NCI-H226 (cell line): ENCODE results near the gene AP3D1.

Source experiments
- DNase-seq: peaks from one replicate; pipeline ENCODE4 v3.0.0-alpha.2; 2015

AP3D1 gene

DNA sequence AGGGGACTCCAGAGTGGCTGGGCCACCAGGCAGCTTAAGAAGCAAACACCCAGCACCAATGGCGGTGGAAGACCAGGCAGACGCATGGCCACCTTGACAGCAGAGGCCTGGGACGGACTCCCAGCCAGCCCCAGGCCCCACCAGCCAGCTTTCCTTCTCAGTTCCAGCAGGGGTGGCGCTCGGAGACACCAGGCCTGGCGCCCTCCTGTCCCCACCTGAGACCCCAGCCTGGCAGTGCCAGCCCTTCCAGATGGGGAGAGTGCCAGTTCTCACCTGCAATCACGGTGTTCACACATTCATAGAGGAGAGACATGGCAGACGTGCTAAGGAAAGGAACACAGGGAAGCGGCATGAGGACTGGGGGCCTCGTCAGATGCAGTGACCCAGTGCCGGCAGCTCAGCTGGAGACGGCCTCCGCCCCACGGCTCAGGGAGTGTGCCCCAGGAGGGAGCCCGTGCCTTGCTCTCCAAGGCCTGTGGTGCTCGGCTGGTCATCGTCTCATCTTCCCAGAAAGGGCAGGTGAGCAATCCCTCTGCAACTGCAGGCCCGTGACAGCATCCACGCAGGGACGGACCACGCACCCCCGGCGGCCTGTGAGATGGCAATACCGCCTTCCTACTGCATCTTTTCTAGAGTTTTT is 24.4 kb downstream of the AP3D1 start:
- no peak for DNase-seq

DNA sequence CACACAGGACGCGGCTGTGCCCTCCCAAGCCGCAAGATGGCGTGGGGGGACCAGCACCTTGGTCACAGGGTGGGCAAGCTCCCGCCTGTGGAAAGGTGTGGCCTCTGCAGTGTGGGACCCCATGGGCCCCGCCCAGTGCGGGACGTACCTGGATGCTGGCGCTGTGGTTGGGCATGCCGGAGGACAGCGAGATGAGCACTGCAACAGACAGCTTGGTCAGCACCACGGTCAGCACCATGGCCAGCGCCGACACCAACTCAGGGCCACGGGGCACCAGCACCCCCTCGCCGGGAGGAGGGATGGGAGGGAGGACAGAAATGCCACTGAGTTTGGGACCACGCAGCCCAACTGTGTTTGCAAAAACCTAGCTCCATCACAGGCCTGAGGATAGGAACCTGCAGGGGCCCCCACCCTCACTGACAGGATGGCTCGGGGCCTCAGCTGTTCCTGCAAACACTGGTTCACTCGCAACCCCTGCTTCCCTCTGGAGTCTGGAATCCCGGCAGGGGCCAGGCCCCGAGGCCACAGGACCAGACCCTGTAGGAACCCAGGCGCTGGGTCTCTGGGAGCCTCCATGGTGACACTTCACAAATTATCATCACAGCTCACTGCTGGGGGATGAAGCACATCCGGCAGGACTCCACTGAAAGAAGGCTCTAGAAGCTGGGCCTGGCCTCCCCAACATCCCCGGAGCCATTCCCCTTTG is 27.5 kb downstream of the AP3D1 start:
- no peak for DNase-seq

DNA sequence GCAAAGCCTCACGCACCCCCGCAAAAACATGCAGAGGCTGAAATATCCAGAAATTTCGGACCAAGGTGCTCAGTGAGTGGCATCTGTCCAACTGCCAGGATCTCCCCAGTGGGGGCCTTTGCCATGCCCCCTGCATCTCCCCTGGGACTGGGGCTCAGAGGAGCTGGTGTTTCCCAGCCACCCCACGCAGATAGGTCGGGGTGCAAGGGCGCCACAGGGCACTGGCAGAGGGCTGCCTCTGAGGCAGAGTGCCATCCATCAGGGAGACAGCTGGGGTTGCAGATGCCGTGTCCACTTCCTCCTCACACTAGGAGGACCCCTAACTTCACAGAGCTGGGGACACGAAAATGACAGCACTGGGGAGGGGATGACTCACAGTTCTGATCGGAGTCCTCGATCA is 28.4 kb downstream of the AP3D1 start:
- no peak for DNase-seq

DNA sequence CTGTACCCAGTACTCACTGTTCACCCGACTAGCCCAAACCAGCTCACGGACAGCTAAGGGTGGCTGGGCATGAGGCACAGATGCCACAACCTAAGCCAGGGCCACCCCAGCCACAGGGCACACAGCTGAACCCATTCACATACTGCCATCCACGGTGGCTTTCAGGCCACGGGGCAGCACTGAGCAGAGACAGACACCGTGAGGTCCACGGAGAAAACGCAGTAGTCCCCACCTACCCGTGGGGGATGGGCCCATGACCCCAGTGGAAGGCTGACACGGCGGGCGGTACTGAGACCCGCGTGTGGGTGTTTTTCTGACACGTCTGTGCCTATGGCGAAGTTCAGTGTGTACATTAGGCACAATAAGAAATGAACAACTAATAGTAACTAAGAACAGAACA is 29.1 kb downstream of the AP3D1 start:
- no peak for DNase-seq

DNA sequence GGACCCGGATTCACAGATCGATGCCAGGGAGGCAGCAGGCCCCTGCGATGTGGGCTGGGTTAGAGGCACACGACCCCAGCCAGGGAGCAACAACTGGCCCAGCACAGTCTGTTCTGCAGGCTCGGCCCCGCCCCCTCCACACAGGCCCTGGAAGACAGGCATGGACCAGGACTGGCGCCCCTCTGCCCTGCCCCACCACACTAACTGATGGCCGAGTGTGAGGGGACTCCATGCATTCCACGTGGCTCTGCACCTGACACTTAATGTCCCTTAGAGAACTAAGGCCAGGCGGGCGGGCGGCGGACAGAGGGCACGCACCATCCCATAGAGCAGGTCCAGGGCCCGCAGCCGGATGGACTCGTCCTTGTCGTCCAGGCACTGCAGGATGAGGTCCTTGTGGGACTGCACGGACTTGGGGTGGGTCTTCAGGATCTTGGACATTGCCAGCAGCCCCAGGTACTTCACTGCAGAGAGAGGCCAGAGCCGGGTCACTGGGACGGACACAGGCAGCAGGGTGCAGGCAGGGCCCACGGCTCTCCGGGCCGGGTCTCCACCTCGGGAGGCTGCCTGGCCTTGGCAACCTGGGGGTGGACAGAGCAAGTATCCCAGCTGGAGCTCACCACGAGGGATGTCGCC is 29.8 kb downstream of the AP3D1 start:
- no peak for DNase-seq

DNA sequence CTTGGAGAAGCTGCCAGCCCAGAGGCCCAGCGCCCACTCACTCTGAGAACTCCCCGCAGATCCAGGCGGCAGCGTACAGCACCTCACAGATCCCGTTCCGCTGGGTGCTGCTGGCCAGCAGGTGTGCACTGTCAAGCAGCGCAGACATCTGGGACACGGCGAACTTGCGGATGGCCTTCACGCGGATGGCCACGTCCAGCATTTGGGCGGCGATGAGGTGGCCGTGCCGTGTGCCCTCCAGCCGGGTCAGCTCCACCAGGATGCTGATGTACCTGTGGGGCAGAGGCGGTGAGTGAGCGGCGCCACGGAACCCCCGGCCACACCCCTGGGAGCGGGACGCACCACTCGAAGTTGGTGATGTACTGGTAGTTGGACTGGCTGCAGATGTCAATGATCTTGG is 30.5 kb downstream of the AP3D1 start:
- no peak for DNase-seq

DNA sequence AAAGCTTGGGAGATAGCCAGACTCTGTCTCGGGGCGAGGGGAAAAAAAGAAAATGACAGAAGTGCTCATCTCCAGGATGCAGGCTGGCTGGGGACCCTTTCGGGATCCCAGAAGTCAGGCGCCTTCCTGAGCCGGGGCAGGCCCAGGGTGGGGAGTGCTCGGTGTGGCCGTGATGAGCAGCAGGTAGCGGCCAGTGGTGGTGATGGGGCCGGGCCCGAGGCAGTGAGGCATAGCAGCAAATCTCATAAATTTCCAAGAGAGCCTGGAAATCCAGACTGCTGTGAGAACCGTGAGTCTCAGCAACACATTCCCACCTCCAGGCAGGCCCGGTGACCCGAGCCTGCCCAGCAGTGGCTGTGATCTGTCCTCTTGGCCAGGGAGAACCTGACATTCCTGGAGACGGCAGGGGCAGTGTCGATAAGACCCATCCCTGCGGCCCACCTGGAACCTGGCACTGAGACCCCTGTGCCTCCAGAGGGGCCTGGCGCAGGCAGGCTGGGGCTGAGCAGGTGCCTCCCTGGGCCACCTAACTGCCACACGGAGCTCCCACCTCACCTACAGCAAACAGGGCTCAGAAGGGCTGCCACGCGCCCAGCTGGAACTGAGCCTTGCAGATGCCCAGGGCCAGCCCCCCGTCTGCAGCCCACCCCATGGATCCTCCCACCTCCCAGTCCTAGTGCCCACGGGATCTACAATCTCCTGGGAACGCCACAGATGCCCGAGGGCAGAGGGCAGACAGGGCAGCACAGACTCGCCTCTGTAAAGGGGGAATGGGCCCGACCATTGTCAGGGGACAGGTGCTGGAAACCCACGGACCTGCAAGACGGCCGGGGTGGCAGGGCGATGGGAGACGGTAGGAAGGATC is 31.2 kb downstream of the AP3D1 start:
- DNase-seq, result no peak

DNA sequence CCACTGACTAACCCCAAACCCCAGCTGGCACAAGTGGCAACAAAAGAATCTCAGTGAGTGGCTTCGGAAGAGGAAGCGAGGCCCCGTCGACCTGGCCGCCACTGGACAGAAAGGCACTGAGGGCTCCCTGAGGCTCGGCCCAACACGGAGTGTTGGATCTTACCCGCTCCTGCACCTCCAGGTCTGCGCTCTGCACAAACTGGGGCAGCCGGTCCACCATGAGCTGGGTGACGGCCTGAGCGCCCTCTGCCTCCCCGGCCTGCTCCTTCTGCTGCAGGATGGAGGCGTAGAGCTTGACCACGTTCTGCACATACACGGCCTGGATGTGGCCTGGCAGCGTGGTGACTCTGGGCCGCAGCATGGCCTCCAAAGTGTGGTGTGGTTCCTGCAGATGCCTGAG is 32.9 kb downstream of the AP3D1 start:
- no peak for DNase-seq

DNA sequence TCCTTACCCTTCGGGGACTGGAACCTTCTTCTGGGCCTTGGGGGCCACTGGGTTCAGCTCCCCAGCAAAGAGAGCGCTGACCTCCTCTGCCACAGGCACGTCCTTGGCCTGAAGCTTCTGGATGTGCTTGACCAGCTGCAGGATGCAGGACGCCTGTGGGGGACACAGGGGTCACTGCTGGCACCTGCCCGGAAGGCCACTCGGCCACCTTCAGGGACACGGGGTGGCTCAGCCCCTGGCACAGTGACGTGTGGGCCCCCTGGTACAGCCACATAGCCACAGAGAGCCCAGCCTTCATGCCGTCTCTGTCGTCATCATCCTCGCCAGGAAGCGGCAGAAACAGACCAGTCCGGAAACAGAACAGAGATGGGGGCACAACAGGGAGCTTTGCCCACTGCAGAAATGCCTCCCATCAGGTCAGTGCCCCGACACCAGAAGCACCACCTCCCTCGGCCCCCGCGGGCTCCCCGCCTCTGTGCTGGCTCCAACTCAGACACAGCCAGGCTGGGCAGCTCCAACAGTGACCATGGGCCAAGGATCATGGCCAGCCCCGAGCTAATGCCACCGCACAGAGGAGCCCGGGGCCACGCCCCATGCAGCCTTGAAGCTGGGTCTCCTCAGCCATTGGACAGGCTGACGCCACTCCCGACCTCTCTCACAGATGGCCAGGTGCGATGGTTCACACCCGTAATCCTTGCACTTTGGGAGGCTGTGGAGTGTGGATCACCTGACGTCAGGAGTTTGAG is 34.0 kb downstream of the AP3D1 start:
- DNase-seq, result no peak

DNA sequence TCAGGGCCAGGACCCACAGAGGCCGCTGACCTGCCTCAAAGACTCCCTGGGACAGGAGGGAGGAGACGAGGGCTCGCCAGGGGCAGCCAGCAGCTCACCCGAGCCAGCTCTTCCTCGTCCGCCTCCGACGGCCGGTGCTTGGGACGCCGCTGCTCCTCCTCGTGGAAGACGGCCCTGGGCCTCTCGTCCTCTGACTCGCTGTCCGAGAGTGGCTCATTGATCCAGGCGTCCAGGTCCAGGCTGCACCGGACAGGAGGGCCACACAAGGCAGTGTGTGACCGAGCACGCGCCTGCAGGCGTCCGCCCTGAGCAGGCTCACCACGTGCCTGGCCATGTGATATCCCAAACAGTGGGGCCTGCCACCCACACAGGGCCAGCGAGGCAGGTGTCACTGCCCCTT is 34.9 kb downstream of the AP3D1 start:
- no peak for DNase-seq

DNA sequence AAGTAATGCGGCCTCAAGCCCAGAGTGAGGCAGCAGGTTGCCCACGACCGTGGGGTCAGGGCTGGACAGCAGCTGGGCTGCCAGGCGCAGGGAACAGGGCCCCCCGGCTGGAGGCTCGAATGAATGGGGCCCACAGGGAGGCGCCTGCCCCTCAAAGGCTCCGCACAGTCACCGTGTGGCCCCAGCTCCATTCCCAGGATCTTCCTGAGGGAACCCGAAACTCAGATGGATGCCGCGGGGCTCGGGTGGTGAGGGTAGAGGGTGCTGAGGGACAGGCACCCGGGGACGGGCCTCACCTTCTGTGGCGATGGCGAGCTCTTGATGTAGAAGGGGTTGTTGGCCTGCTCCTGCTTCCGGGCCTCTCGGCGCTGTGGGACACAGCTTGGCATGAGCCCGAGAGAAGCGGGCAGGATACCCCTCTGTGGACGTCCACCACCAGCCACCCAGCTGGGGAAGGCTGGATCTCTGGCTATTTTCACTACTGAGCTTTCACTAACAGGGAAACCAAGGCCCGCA is 35.4 kb downstream of the AP3D1 start:
- no peak for DNase-seq

DNA sequence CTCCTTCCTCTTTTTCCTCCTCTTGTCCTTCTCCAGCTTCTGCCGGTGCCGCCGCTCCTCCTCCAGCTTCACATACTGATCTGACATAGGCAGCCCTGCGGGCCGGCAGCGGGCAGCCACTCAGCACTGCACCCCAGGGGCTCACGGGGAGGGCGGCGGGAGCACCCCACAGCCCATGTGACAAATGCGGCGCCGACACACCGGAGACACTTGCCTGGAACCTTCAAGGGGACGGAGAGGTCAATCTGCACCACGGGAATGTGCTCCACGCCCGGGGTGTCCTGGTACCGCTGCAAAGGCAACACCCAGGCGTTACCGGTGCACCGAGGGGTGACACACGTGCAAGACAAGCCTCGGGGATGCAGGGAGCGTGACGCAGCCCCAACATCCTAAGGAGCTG is 36.0 kb downstream of the AP3D1 start:
- no peak for DNase-seq

DNA sequence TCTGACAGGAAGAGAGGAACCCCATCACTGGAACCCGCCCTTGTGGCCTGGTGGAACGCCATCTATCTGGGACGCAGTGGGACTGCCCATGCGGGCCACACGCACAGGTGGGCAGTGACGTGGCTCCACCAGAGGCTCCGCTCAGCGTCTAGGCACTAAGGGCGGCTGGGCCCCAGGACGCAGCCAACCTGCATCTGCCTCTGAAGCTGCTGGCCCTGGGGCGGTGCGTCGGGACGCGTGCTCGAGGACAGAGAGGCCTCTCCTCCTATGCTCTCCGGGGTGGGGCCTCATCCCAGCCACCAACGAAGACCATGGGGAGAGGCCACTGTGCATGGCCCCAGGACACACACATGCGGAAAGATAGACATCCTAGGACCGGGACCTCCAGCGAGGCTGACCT is 36.5 kb downstream of the AP3D1 start:
- no peak for DNase-seq

DNA sequence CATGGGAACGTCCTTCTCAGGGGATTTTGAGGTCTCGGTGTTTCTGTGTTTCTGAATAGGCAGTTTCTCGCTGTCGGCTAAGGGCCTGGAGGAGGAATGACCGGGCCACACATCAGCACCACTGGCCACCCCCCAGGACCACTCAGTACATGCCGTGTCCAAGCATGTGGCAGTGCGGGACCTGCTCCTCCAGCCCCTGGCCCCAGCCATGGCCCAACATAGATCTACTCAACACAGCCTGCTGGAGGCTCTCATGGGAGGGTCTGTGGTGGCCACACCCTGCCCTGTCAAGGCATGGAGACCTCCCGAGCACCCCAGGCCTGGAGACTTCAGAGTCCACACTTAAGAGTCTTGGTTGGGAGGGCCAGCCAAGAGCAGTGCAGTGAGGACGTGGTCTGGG is 37.1 kb downstream of the AP3D1 start:
- DNase-seq, result no peak

DNA sequence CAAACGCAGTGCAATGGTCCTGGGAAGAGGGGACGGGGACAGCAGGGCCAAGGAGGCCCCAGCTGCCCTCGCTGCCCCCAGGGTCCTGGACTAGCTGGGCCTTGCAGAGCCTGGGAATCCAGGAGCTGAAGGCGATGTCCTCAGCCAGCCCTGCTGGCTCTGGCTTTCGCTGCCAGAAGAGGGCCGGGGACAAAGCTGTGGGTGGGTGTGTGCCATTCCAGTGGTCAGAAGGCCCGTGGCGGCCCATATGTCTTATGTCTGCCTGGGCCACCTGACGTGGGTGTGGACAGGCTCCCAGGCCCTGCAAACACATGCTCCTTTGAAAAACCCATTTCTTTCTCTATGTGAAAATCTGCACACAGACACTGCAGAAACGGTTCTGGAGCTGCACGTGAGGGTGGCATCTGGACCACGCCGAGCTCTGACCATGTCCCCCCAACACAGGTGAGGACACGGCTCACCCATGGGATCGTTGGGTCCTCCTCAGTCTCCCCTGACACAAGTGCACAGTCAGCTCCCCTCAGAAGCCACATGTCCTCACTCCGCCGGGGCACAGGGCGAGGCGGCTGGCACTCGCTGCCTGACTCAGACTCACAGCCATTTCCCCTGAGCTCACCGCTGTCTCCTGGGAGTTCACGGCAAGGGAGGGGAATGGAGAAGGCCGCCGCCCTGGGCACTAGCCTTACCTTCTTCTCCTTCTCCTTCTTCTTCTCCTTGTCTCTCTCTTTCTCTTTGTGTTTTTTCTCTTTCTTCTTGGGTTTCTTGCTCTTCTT is 37.7 kb downstream of the AP3D1 start:
- DNase-seq, result no peak

DNA sequence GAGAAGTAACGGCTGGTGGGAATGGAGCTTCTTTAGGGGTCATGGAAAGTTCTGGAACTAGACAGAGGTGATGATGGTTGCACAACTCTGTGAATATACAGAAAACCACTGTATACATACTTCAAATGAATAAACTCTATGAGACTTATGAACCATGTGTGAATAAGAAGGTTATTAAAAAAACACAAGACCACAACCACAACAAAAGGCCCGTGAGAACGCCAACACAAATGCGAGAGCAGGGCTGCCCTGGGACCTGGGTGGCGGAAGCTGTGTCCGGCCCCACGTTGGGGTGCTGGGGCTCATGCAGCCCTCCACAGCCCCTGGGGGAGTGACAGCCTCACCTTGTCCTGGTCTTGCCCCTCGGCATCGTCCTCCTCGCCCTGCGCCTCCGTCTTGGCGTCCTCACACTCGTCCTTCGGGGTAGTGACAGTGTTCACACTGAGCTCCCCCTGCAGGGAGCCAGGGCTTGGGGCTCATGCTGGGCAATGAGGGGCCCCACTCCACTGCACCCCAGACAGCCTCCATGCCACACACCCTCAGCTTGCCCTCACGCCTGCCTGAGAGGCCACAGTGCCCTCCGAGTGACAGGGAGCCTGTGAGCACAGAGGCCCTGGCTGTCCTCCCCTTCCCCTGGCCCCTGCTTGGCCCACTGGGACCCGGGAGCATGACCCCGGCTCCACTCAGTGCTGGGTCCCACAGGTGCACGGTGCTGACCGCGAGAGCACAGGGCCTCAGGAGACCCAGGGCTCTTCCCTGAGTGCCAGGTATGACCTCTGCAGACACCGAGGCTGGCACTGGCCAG is 38.6 kb downstream of the AP3D1 start:
- no peak for DNase-seq

DNA sequence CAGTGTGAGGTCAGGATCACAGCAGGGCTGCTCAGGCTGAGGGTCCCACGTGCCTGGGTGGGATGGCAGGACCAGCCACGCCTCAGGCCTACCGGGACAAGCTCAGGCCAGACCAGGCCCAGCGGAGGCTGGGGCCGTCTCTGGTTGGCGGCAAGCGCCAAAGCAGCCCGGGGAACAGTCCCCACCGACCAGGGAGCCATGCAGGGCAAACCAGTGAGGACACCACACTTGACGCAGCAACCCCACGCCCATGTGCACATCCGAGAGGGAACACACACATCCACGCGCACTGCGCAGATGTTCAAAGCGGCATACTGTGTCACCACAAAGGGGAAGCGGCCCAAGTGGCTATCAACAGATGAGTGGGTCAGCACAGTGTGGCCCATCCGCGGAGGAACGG is 39.5 kb downstream of the AP3D1 start:
- DNase-seq, result no peak

DNA sequence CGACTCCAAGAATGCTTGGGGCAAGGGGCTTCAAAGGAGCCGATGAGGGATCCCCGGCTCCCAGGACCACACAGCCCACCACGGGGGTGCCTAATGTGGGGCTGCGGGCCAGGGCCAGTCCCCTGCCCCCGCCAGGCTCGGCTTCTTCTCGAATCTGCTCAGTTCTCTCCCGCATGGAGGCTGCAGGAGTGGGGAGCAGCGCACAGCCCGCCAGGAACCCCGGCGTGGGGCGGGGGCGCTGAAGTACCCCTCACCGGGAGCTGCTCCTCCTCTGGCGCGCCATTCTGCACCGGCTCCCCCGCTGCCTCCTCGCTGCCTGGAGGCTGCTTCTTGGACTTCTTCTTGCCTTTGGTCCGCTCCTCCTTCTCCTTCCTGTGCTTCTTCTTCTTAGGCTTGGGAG is 39.9 kb downstream of the AP3D1 start:
- no peak for DNase-seq

DNA sequence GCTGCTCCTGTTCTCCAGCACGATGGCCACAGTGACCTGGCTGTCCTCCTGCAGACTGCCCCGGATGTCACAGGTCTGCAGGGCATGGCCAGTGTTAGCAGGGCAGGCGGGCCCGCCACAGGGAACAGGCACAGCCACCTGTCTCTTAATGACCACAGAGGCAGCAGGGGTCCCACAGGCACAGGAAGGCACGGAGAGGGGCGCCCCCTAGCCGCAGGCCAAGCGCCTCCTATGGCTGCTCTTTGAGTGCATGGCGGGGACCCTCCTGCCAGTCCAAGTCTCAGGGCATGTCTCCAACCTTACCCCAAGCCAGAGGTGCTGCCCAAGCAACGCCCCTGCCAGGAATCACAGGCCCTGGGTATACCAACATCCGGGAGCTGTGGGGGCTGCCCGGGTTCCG is 40.5 kb downstream of the AP3D1 start:
- DNase-seq, result no peak

DNA sequence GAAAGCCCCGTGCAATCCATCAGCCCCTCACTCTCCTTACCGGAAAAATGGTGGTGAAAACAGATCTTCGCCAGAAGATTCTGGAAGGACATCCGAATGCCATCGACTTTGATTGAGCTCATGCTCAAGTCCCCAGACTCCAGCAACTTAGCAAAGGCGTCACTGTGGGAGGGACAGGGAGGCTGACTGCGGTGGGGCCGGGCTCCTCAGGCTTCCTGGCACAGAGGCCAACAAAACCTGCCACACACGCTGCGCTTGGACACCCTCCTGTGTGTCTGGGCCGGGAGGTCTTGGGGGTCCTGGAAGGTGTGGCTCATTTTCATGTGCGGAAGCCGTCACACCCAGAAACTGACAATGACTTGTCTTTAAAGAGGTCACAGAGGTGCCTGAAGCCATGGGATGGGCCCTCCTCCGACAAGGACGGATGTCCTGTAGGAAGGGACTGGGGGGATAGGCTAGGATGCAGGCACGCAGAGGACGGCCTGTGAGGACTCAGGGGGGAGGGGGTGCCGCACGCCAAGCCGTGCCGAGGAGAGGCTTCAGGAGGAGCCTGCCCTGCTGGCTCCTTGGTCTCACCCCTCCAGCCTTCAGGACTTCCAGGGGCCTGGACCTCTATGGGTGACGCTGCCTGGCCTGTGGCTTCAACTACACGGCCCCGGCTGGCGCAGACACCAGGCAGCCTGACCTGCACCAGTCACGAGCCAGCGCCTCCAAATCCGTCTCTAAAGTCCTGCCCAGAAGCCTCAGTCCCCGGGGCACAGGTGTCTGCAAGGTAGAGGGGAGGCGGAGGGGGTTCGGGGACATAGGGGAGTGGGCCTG is 42.1 kb downstream of the AP3D1 start:
- no peak for DNase-seq
